NCI-H1105 treated with DMSO at 0.1 percent for 48 hours (cell line): ENCODE data around the gene SCART1.
"Not testable (repeated sequence)": the region's sequence is repeated elsewhere in the genome, so short reads cannot be mapped to it uniquely, and the experiment has no call there.

Experiments used
- DNase-seq: peaks from one replicate; lab custom pipeline; 2025; lab: John Stamatoyannopoulos, UW

The SCART1 gene

DNA sequence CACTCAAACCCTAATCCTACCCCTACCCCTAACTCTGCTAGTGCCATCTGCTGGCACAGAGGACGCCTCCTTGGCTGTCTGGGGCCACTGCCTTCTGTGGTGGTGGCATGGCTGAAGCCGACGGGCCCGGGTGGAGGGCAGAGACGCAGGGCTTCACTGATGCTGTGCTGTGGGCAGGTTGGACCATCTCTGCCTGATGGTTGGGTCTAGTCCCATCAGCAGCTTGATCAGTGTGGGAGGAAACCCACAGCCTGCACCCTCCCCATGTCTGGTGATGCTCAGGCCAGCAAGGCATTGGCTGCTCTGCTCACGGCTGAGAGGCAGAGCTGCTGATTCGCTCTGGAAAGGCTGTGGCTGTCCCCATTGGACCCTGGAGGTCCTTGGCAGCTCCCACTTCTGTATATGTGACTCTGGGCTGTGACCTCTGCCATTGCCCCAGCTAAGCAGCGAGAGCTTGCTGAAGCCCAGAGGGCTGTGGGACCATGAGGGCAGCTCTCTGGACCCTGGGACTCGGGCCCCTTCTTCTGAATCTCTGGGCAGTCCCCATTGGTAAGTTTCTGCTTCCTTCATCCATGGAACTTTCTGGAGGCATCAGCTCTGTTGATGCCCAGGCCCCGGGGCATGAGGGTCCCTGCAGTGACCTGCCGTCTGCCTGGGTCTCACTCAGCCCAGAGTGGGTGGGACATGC lies at the start of gene SCART1:
TSS of gene SCART1 (plus strand) at position 430 of the 688 bp plus-strand sequence. CDS start at position 483, 53 bp downstream.
- no peak for DNase-seq

DNA sequence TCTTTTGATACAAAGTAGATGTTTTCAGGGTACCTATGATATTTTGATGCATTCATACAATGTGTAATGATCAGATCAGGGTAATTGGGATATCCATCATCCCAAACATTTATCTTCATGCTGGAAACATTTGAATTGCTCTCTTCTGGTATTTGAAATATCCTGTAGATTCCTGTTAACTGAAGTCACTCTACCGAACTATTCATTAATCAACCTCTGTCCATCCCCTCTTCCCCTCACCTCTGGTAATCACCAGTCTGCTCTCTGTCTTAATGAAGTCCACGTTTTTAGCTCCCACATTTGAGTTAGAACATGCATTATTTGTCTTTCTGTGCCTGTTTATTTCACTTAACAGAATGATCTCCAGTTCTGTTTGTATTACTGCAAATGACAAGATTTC lies 48.5 kb upstream of the SCART1 start:
- DNase-seq = no peak

DNA sequence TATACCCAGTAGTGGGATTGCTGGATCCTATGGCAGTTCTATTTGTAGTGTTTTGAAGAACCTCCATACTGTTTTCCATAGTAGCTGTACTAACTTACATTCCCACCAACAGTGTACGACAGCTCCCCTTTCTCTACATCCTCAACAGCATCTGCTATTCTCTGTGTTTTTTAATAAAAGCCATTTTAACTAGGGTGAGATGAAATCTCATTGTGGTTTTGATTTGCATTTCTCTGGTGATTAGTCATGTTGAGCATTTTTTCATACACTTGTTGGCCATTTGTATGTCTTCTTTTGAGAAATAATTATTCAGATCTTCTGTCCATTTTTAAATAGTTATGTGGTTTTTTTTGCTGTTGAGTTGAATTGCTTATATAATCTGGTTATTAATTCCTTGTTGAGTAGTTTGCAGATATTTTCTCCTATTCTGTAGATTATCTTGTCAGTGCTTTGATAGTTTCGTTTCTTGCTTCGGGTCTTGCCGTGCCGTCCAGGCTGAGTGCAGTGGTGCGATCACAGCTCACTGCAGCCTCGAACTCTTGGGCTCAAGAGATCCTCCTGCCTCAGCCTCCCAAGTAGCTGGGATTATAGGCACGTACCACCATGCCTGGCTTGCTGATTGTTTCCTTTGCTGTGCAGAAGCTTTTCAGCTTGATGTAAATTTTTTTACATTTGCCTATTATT lies 47.8 kb upstream of the SCART1 start:
- no peak for DNase-seq

DNA sequence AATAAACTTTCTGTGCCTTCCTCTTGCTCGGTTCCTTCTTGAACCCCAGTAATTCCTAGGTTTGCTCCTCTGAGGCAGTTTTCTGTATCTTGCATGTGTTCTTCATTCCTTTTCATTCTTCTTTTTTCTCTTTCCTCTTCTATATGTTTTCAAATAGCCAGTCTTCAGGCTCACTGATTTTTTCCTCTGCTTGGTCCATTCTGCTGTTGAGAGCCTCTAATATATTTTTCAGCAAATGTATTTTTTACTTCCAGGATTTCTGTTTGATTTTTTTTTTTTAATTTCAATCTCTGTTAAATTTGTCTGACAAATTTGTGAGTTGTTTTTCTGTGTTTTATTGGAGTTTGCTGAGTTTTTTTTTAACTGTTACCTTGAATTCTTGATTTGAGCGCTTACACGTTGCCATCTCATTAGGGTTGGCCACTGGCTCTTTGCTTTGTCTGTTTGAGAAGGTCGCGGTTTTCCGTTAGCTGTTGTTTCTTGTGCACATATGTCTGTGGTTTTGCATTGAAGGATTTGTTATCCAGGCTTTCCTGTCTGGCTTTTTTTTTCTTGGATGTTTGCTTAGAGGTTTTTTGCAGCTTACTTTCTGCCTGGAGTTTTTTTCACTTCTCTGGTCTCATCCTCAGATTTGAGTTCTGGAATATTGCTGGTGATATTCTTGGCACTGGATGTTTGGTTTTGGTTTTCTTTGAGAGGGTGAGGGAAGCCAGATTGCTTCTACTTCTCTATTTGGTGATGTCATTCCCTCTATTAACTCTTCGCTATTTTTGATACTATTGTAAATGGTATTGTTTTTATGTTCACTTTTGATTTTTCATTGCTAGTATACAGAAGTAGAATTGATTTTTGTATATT lies 42.0 kb upstream of the SCART1 start:
- DNase-seq = no peak

DNA sequence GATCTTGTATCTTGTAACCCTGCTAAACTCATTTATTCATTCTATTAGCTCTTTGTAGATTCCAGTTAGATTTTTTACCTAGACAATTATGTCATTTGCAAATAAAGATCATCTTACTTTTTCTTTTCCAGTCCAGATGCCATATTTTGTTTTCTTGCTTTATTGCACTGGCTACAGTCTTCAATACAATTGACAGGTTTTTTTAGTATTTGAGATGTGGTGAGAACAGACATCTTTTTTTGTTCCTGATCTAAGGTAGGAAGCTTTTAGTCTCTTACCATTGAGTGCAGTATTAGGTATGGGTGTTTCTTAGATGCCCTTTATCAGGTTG lies 41.4 kb upstream of the SCART1 start:
- DNase-seq = no peak

DNA sequence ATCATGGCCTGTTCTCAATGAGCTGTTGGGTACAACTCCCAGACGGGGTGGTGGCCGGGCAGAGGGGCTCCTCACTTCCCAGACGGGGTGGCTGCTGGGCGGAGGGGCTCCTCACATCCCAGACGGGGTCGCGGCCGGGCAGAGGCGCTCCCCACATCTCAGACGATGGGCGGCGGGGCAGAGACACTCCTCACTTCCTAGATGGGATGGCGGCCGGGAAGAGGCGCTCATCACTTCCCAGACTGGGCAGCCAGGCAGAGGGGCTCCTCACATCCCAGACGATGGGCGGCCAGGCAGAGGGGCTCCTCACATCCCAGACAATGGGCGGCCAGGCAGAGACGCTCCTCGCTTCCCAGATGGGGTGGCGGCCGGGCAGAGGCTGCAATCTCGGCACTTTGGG lies 39.3 kb upstream of the SCART1 start:
- not testable (repeated sequence) for DNase-seq

DNA sequence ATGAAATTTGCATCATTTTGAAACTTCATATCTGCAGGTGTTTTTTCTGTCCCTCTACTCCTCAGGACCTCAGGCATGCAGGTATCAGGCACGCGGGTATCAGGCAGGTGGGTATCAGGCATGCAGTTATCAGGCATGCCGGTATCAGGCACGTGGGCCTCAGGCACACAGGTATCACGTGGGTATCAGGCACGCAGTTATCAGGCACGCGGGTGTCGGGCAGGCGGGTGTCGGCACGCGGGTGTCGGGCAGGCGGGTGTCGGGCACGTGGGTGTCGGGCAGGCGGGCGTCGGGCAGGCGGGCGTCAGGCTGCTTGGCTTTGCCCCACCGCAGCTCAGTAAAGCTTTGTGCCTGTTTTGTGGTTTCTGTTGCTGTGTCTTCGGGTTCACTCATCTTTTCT lies 38.0 kb upstream of the SCART1 start:
- DNase-seq = no peak

DNA sequence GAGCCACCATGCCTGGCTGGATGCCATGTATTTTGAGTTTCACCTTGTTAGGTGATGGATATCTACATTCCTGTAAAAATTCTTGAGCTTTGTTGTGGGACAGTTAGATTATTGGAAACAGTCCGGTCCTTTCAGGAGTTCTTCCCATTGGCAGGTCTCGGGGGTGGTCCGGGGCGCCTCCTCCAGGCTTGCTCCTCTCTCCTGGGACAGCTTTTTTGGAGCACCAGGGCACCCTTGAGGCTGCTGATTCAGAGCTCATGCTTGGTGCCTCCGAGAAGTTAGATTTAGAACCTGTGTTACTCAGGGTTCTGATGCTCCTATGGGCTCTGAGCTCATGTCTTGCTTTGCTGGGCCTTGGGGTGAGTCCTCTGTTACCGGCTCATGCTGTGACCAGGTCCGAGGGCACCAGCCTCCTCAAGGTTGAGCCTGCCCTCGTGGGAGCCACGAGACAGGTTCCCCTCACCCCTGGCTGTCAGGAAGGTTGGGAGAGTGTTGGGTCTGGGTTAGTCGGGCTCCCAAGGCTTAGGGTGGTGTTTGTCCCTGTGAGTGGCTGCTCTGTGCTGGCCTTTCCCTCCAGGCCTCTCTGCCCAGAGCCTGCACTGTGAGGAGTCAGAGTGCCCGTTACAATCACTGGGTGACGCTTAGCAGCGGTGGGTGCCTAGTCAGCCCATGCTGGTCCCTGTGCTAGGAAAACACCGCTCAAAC lies 35.3 kb upstream of the SCART1 start:
- no peak for DNase-seq

DNA sequence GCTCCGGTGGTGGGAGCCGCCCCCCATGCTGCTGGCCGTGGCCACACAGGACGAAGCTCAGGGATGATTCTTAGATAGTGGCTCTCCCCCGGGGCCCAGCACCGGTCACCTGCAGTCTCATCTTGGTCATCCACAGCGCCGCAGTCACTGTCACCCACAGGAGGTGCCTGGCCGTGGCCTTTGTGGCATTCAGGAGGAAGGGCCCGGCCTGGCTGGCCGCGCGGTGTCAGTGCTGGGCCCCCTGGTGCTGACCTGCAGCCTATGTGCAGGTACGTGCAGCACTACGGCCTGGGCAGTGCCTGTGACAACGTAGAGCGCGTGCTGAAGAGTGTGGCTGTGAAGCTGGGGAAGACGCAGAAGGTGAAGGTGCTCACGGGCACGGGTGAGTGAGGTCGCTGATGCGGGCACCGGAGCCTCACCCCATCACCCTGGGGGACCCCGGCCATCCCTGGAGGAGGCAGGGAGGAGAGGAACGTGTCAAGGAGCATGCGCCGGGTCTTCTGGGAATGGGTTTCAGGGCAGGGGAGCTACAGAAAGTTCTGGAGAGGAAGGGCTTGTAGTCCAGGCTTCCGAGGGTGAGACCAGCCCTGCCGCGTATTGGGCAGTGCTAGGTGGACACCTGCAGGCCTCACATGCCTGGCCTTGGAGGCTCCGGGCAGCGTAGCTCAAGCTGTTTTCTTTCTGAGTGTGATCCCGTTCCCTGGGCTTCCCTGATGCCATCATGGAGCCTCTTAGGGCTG lies 34.4 kb upstream of the SCART1 start:
- no peak for DNase-seq

DNA sequence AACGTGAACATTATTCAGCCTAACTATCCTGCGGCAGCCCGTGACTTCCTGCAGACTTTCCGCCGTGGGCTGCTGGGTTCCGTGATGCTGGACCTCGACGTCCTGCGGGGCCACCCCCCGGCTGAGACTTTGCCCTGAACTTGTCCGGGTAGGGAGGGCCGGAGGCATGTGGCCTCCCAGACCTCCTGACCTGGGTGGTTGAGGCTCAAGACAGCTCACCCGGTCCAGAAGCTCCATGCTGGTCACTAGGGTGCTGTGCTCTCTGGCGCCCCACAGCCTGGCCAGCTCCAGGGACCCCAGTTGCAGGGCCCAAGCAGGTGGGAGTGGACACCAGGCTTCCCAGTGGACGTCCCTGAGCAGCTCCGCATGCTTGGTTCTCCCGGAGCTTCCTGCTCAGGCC lies 33.7 kb upstream of the SCART1 start:
- no peak for DNase-seq

DNA sequence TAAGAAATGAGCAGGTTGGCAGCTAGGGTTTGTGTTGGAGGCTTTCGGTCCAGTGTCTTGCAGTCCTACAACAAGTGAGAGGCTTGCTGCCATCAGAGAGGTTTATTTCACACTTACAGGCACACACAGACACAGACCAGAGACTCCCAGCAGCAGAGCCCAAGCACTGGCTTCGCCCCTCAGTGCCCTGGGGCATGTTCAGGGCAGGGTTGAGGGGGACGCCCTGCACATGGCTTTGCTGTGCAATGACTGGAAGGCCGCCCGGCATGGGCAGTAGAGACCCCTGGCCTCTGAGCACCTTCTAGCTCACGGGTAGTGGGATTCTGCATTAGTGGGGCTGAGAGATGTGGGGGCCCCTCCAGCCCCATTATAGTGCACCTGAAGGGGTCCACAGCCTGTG lies 33.2 kb upstream of the SCART1 start:
- no peak for DNase-seq

DNA sequence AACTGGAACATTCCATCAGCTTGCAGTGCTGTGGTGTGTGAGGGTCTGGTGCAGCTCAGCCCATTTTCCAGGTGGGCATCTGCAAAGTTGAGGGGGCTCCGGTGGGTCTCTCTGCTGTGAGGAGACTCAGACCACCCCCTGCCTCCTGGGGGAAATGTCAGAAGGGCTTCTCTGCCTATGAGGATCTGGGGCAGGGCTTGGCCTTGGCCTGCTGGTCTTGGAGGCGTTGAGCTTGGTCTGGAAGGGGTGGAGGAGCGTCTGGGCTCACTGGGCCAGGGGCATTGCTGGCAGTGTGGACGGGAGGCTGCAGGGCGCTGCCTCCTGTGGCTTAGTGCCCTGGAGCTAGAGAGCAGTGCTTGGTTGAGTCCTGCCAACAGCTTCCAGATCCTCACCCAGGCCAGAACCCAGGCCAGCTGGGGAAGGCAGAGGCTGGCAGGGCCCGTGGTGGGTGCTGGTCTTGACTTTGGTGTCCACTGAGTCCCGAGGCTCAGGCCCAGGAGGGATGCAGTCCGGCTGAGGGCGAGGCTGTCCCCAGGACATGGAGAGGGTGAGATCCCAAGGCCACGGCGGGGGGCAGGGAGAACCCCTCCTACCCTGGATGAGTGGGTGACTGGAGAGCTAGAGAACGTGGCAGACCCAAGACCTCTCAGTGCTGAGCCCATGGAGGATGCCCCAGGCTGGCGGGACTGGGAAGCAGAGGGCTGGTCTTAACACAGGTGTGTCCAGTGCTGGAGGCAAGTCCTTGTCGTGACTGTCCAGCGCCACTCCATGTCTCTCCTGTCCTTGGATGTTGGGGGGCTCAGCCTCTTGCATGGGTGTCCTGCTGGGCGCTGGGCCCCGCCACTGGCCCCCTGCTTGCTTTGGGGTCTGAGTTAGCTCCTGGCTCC lies 32.2 kb upstream of the SCART1 start:
- DNase-seq = no peak

DNA sequence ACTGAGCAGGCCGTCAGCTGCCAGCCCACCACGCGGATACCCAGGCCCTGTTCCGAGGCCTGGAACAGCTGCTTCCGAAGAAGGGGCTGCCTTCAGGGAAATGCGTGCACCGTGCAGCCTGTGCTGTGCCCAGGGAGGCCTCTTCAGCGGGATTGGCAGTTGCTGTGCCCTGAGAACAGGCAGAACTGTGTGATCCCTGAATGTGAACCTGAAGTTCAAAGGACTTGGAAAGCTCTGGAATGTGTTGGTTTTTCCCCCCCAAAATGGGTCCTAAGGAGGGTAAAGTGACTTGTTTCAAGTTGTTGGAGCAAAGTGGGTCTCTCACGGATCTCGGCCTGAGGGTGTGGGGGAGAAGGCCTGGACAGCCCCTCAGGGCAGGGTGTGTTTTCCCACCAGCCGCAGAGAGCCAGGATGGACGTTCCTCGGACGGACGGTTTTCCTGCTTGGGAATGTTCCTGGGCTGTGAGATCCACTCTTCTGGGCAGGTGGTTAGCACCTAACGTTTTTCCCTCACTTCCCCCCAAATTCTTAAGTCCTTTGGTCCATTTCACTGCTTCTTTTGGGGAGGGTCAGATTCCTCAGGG lies 31.4 kb upstream of the SCART1 start:
- no peak for DNase-seq

DNA sequence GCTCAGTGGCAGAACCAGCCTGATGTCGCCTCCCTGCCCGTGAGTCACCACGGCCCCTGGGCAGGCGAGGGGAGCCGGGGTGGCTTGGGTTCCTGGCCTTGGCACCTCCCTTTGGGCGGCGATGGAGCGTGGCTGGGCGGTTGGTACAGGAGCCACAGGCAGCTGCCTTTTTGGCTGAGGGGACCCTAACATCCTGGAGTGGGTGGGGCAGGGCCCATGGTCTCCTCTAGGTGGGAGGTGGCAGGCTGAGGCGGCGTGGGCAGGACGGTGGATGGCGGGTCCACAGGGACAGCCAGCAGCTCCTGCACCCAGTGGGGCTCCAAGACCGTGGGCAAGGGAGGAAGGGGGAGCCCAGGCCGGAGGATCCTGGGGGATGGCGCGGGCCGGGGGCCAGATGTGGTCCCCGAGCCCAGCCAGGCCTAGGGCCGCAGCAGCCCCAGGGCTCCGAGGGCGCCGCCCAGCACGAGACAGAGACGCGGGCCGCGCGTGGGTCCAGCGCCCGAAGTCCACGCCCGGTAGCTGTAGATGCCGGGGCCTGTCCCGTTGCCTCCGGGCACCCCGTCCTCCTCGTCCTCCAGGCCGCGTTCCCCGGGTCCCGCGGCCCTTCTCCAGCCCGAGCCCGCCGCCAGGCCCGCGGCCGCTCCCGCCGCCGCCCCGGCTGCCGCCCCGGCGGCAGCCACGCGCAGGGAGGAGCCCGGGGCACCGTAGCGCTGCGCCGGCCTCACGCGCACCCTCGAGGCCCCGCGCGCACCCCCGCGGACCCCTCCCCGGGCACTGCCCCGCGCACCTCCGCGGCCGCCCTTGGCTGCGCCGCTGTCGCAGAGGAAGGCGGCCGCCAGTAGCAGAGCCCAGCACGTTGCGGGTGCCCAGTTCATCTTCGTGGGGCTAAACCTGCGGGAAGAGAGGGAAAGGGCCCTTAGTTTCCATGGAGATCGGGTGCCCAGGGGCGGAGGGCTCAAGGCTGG lies 30.7 kb upstream of the SCART1 start:
- no peak for DNase-seq

DNA sequence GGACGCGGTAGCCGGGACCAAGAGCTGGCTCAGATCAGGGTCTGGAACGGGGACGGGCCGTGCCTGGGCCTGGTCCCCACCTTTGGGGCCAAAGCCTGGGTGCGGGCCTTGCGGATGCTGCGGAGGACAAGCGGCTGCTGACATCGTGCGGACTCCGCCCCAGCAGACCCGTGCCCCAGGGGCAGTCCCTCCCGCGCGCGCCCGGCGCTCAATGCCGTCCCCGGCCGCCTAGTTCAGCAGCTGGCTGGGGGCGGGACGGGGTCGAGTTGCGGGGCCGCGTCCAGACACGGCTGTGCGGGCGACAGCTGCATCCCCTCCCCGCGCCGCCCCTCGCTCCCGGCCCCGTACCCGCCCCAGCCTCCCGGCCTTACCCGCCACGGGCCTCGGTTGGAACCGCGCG lies 29.6 kb upstream of the SCART1 start:
- DNase-seq = not testable (repeated sequence)

DNA sequence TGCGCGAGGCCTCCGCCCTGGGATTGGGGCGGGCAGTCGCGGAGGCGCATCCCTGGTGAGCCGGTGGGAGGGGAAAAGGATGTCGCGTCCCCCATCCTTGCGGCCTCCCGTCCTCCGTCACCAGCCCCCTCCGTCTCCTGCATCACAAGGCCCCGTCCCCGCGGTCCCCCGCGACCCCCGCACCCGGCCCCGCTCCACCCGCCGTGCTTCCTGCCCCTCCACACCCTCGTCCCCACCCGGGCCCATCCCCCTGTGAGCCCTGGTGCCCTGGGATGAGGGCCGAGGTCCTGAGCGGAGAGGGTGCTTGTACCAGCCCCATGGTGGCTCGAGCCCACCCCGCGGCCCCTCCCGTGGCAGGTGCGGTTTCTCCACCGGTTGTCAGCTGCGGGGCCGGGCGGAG lies 29.1 kb upstream of the SCART1 start, which contains the start of gene SPRN:
TSS of gene SPRN (minus strand) at position 25 of the 400 bp plus-strand sequence. CDS start 944 bp downstream, outside the sequence.
- DNase-seq = not testable (repeated sequence)

DNA sequence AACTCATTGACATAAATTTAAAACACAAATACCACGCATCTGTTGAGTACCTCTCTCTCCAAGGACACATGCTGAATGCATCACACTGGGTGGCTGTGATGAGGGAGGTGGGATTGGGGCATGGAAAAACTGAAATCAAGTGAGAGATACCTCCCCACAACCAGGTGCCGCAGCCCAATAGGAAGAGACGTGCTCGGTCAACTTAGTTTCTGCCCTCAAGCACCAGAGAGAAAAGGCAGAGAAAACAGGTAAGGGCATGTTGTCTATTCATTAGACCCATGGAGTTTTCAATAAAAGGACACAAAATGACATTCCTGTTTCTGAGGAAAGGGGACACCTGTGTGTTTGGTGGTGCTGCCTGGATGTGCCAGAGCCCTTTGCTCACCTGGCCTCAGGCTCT lies 24.2 kb upstream of the SCART1 start:
- not testable (repeated sequence) for DNase-seq

DNA sequence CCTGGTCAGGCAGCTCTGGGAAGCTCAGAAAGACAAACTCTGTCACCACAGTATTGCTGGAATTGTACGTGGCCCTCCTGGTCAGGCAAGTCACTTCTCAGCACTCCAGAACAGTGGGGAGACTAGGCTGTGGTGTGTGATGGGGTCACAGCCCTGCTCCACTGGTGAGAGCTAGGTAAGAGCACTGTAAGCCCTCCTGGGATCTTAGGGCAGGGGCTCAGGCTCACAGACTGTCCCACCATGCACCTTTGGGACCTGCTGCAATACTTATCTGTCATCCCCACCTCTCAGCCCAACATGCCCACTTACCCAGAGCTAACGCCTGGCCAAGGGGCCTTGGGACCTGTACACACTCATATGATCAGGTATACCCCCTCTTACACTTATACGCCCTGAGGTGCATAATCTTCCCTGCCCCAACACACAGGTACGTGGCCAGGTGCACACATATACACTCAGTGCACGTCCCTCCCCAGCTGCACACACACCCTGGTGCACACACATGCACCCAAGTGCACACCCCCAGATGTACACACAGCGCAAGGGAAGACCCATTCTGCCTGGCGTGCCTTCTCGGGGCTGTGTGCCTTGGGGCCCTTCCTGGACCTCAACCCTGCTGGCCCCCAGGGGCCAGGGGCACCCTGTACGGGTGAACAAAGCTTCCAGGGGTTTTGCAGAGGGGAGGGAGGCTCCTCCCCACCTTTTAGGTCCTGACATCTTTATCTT lies 21.7 kb upstream of the SCART1 start:
- not testable (repeated sequence) for DNase-seq
